GM12878 (cell line): ENCODE measurements around the gene WASF1. TPM values are rescaled to one million over a fixed set of nuclear protein-coding genes. Genes with fewer than 3 reads are reported as not detected.

ENCODE experiments used
- ATAC-seq: fragments of 200-7000 bp; cut with Tn5 transposase; 3 replicates; pipeline ENCODE4 v1.9.1; 2020; ENCODE audit warnings: mild to moderate bottlenecking, moderate library complexity
- BruUV-seq: library from RNA; stranded (reverse); fragments of 400-500 nt; replicated peaks from 2 replicates; lab custom pipeline; 2021; lab: Mats Ljungman, UMichigan
- CTCF ChIA-PET: fragments of 300-600 bp; sonication (Branson Sonifier 250); formaldehyde crosslinking; extraction: SDS; loops from one replicate; lab custom pipeline; 2021; ENCODE audit warnings: inconsistent platforms; lab: Yijun Ruan, JAX
- POLR2A ChIA-PET: fragments of 350-600 bp; formaldehyde crosslinking; extraction: SDS; loops from one replicate; lab custom pipeline; 2021; ENCODE audit warnings: inconsistent platforms; lab: Charles Lee
- RAD21 ChIA-PET: fragments of 300-600 bp; sonication (Branson Sonifier 250); formaldehyde crosslinking; loops from one replicate; lab custom pipeline; 2023; ENCODE audit warnings: antibody characterized with exemption; ENCODE audit not compliant: unreplicated experiment; lab: Charles Lee
- SMC1A ChIA-PET: fragments of 300-600 bp; sonication (Branson Sonifier 250); formaldehyde crosslinking; loops from one replicate; lab custom pipeline; 2023; ENCODE audit not compliant: unreplicated experiment, uncharacterized antibody; lab: Charles Lee
- DNase-seq: peaks from one replicate; pipeline ENCODE4 v3.0.0-alpha.2; 2011; ENCODE audit warnings: low read depth, low spot score
- FAIRE-seq: peaks from 3 replicates; lab custom pipeline; 2011; peaks lifted over from hg19 to GRCh38; lab: Jason Lieb, UNC
- H2AFZ ChIP-seq: 2 replicates; pipeline ENCODE4 v1.6.0; 2011; ENCODE audit warnings: low read depth, low read length, control low read depth; ENCODE audit not compliant: control insufficient read depth
- H3K27ac ChIP-seq: 2 replicates; pipeline ENCODE4 v1.5.1; 2011; ENCODE audit warnings: control low read depth; ENCODE audit not compliant: control insufficient read depth, insufficient read depth
- H3K27me3 ChIP-seq, 2 experiments: replicated peaks in 1 of 2; 2 replicates each; pipeline versions ENCODE4 v1.6.0 to v1.6.1; 2011; ENCODE audit warnings: low read length in 1 of 2; ENCODE audit not compliant: control insufficient read depth in 2 of 2, insufficient read depth in 2 of 2
- H3K36me3 ChIP-seq, 2 experiments: 2 replicates each; pipeline ENCODE4 v1.5.1; 2011; ENCODE audit warnings: low read length in 1 of 2; ENCODE audit not compliant: control insufficient read depth in 2 of 2, insufficient read depth in 2 of 2
- H3K4me1 ChIP-seq: 2 replicates; pipeline ENCODE4 v1.6.1; 2011; ENCODE audit warnings: mild to moderate bottlenecking, low read length, moderate library complexity, mixed read lengths; ENCODE audit not compliant: control insufficient read depth, insufficient read depth
- H3K4me2 ChIP-seq: 2 replicates; pipeline ENCODE4 v1.6.0; 2011; ENCODE audit warnings: control low read depth; ENCODE audit not compliant: control insufficient read depth, insufficient read depth
- H3K4me3 ChIP-seq: fragments of 200-600 bp; sonication (generic); 2 replicates; pipeline ENCODE4 v1.5.1; 2016
- H3K79me2 ChIP-seq: 2 replicates; pipeline ENCODE4 v1.6.0; 2011; ENCODE audit warnings: low read length; ENCODE audit not compliant: control insufficient read depth, insufficient read depth
- H3K9ac ChIP-seq: 2 replicates; pipeline ENCODE4 v1.8.0; 2011; ENCODE audit warnings: low read length, control low read depth, mixed read lengths; ENCODE audit not compliant: control insufficient read depth, insufficient read depth
- H3K9me3 ChIP-seq: replicated peaks from 3 replicates; pipeline ENCODE4 v1.5.1; 2011; ENCODE audit warnings: mild to moderate bottlenecking, low read length; ENCODE audit not compliant: control insufficient read depth, insufficient read depth
- H4K20me1 ChIP-seq: 2 replicates; pipeline ENCODE4 v1.6.0; 2011; ENCODE audit not compliant: control insufficient read depth, insufficient read depth
- BCL11A ChIP-seq: IDR thresholded peaks from 2 replicates; pipeline ENCODE4 v1.6.1; 2011; ENCODE audit warnings: low read depth, low read length
- CREB1 ChIP-seq: IDR thresholded peaks from 2 replicates; pipeline ENCODE4 v1.6.1; 2012; ENCODE audit warnings: low read depth, mild to moderate bottlenecking, inconsistent platforms
- ETV6 ChIP-seq, 2 experiments: fragments of 450-650 bp in 1 of 2; IDR thresholded peaks in 1 of 2; conservative IDR thresholded peaks in 1 of 2; 2 replicates each; pipeline ENCODE4 v1.6.1; 2014; ENCODE audit warnings: antibody characterized with exemption in 1 of 2, borderline replicate concordance in 1 of 2, low read depth in 1 of 2, mild to moderate bottlenecking in 1 of 2, moderate library complexity in 1 of 2
- IKZF1 ChIP-seq: fragments of 450-650 bp; conservative IDR thresholded peaks from 2 replicates; pipeline ENCODE4 v1.6.1; 2017; ENCODE audit warnings: antibody characterized with exemption, mild to moderate bottlenecking
- KAT2A ChIP-seq: conservative IDR thresholded peaks from 2 replicates; pipeline ENCODE4 v1.6.1; 2011; ENCODE audit warnings: low read depth, low read length; ENCODE audit not compliant: control insufficient read depth
- MTA2 ChIP-seq: fragments of 450-650 bp; IDR thresholded peaks from 2 replicates; pipeline ENCODE4 v1.6.1; 2016; ENCODE audit warnings: low read depth, mild to moderate bottlenecking, moderate library complexity
- MYC ChIP-seq: IDR thresholded peaks from 2 replicates; pipeline ENCODE4 v1.6.1; 2011; ENCODE audit warnings: mild to moderate bottlenecking, low read length, moderate library complexity, inconsistent platforms; ENCODE audit not compliant: insufficient read depth, insufficient replicate concordance, insufficient read length, severe bottlenecking
- PML ChIP-seq: IDR thresholded peaks from 2 replicates; pipeline ENCODE4 v1.6.1; 2012; ENCODE audit warnings: low read length, inconsistent platforms
- POU2F2 ChIP-seq: IDR thresholded peaks from 3 replicates; pipeline ENCODE4 v1.6.1; 2011; ENCODE audit warnings: low read depth, mild to moderate bottlenecking, low read length, borderline replicate concordance
- SMARCA5 ChIP-seq: fragments of 450-650 bp; IDR thresholded peaks from 2 replicates; pipeline ENCODE4 v1.6.1; 2017; ENCODE audit warnings: mild to moderate bottlenecking
- YY1 ChIP-seq: IDR thresholded peaks from 2 replicates; pipeline ENCODE4 v1.6.1; 2011; ENCODE audit warnings: low read depth, mild to moderate bottlenecking, low read length
- ZNF274 ChIP-seq: IDR thresholded peaks from one replicate; pipeline ENCODE4 v1.8.0; 2011; ENCODE audit not compliant: insufficient read length, insufficient read depth
- WGBS: methylation state at CpG from one replicate; pipeline ENCODE4 v1.1.6; 2016; ENCODE audit warnings: low lambda C conversion rate; ENCODE audit not compliant: insufficient replicate concordance, insufficient coverage; ENCODE audit errors: missing lambda C conversion rate; 5-methylcytosine and 5-hydroxymethylcytosine counted together
- in situ Hi-C: fragments of 300-500 bp; cut with MboI; formaldehyde crosslinking; loops from 9 replicates; pipeline ENCODE4 v1.14.3; 2018; ENCODE audit warnings: mixed read lengths
- intact Hi-C: fragments of 100-400 bp; cut with micrococcal nuclease; formaldehyde crosslinking; loops from one replicate; pipeline ENCODE4 v1.14.2; 2022; ENCODE audit not compliant: unreplicated experiment
- polyA plus RNA-seq, 11 experiments: library from polyadenylated mRNA; depleted of rRNA in 4 of 11; unstranded in 6 of 11; stranded (reverse) in 5 of 11; fragments of >200 nt; fragmentation: Nextera tagmentation in 4 of 11; fragmentation: Illumina TruSeq in 1 of 11; extraction: Ambion mirVana in 4 of 11; extraction: Trizol in 1 of 11; gene quantifications; 1 replicate in 1 of 11; 2 replicates in 10 of 11; pipeline versions ENCODE4 v1.2.1 to v1.2.3, GENCODE V29; 2011 to 2016; ENCODE audit warnings: inconsistent platforms in 2 of 11, missing spikeins in 2 of 11, low read depth in 1 of 11
- total RNA-seq, 4 experiments: library from RNA; depleted of rRNA in 3 of 4; stranded (reverse); fragments of >200 nt in 3 of 4; fragmentation: Illumina TruSeq in 1 of 4; extraction: Trizol in 1 of 4; gene quantifications; 2 replicates each; pipeline versions ENCODE4 v1.2.1 to v1.2.3, GENCODE V29; 2013 to 2021

Gene WASF1
- total and polyA plus RNA-seq, 10 of the 15 experiments (the other 5 are each of a cell fraction or from before 2014, with no cell fraction given), result 1.3 to 10.2 (median 4.5) TPM

DNA sequence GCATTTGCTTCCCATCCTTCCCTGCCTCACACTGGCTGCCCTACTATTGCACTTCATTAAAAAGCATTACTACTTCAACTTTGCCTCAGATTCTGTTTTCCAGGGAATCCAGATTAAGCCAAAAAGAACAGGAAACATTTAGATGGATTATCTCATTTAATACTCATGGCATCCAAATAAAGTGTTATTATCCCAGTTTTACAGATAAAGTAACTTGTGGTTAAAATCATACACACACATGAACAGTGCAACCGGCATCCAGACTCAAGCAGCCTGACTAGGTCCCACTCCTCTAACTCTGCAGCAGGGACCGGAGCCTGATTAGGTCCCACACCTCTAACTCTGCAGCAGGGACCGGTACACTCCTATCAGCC lies 129.0 kb downstream of the WASF1 start:
- POLR2A ChIA-PET, result no interaction called here
- CTCF ChIA-PET, result interaction anchor here (2.2 kb wide), 1 partner anchor 11 kb away, joined by 19 read pairs; no protein-coding TSS in a partner anchor

More for the DNA sequence above, 129.0 kb downstream of the WASF1 start:
- in situ Hi-C loops (loop anchor here (5.0 kb wide), 1 partner anchor 337 kb away; no protein-coding TSS in a partner anchor), intact Hi-C loops (loop anchor here (10.0 kb wide), 1 partner anchor 866 kb away; no protein-coding TSS in a partner anchor)
- WGBS, result 72% methylated on average over 3 of the region's 3 CpGs
- SMC1A ChIA-PET, result no interaction called here
- H3K9me3 ChIP-seq, result no peaks in the 10 kb centered on the region
- FAIRE-seq, result no peak
- H3K27me3 ChIP-seq, result no peaks in the 10 kb centered on the region; a peak in 1 of 4 replicates
- H3K9ac ChIP-seq, result no peak overlapping the region
- H3K4me1 ChIP-seq, result no peaks in the 10 kb centered on the region
- no peaks in the 10 kb centered on the region for H3K36me3 ChIP-seq
- H3K79me2 ChIP-seq, result no peaks in the 10 kb centered on the region
- no peak overlapping the region for H3K27ac ChIP-seq
- no peak overlapping the region for H3K4me3 ChIP-seq
- no peak overlapping the region for H2AFZ ChIP-seq
- H3K4me2 ChIP-seq, result no peak overlapping the region
- RAD21 ChIA-PET, result no interaction called here
- no TSS peak for BruUV-seq
- no peaks in the 10 kb centered on the region for H4K20me1 ChIP-seq
- ATAC-seq, result no peak
- TF ChIP-seq YY1, result no peak
- TF ChIP-seq ETV6 (conservative IDR thresholded peaks at IDR 0.05 in 1 of 2, IDR thresholded peaks at IDR 0.05 in 1 of 2; ENCODE audit: borderline replicate concordance in 1 of 2, low read depth in 1 of 2), result no peak
- TF ChIP-seq POU2F2, result no peak
- TF ChIP-seq ZNF274, result no peak
- TF ChIP-seq SMARCA5, result no peak
- no peak for TF ChIP-seq BCL11A
- no peak for TF ChIP-seq MYC
- TF ChIP-seq MTA2, result no peak
- no peak for TF ChIP-seq CREB1
- no peak for TF ChIP-seq PML
- no peak for TF ChIP-seq IKZF1
- no peak for TF ChIP-seq KAT2A
- no peak for DNase-seq

Other genes starting within 250 kb of the WASF1 start
- not detected in 2 replicates for gene GPR6, start 201.4 kb downstream of the WASF1 start, total RNA-seq (2014; rRNA removed)
- not detected in 2 replicates for gene GPR6, start 201.4 kb downstream of the WASF1 start, total RNA-seq (2014; rRNA removed; fragmentation: Illumina TruSeq; extraction: Trizol)
- gene GPR6, start 201.4 kb downstream of the WASF1 start, total RNA-seq (2021), result not detected in 2 replicates
- not detected in 2 replicates for gene GPR6, start 201.4 kb downstream of the WASF1 start, polyA plus RNA-seq (2011; rRNA removed)
- gene GPR6, start 201.4 kb downstream of the WASF1 start, polyA plus RNA-seq (2014; fragmentation: Illumina TruSeq; extraction: Trizol), result not detected in 2 replicates
- gene GPR6, start 201.4 kb downstream of the WASF1 start, polyA plus RNA-seq (2014; fragmentation: Nextera tagmentation; extraction: Ambion mirVana), result not detected
- not detected in 2 replicates for gene GPR6, start 201.4 kb downstream of the WASF1 start, polyA plus RNA-seq (2014; rRNA removed)
- gene GPR6, start 201.4 kb downstream of the WASF1 start, polyA plus RNA-seq (2016; fragmentation: Nextera tagmentation; extraction: Ambion mirVana), result not detected
- gene CDC40, start 757 bp upstream of the WASF1 start, total RNA-seq (2014; rRNA removed), result 22.0 and 25.7 TPM in 2 replicates
- gene CDC40, start 757 bp upstream of the WASF1 start, total RNA-seq (2014; rRNA removed; fragmentation: Illumina TruSeq; extraction: Trizol), result 35.5 and 36.2 TPM in 2 replicates
- gene CDC40, start 757 bp upstream of the WASF1 start, total RNA-seq (2021), result 23.0 and 25.0 TPM in 2 replicates
- gene CDC40, start 757 bp upstream of the WASF1 start, polyA plus RNA-seq (2011; rRNA removed), result 31.3 and 61.9 TPM in 2 replicates
- 27.3 and 37.3 TPM in 2 replicates for gene CDC40, start 757 bp upstream of the WASF1 start, polyA plus RNA-seq (2014; fragmentation: Illumina TruSeq; extraction: Trizol)
- 10 to 100 TPM; 24.5 to 28.1 TPM for gene CDC40, start 757 bp upstream of the WASF1 start, polyA plus RNA-seq (2014; fragmentation: Nextera tagmentation; extraction: Ambion mirVana)
- gene CDC40, start 757 bp upstream of the WASF1 start, polyA plus RNA-seq (2014; rRNA removed), result 14.1 and 20.1 TPM in 2 replicates
- gene CDC40, start 757 bp upstream of the WASF1 start, polyA plus RNA-seq (2016; fragmentation: Nextera tagmentation; extraction: Ambion mirVana), result 10 to 100 TPM; 24.1 to 27.2 TPM
- not detected in 2 replicates for gene METTL24, start 178.7 kb upstream of the WASF1 start, total RNA-seq (2014; rRNA removed)
- gene METTL24, start 178.7 kb upstream of the WASF1 start, total RNA-seq (2014; rRNA removed; fragmentation: Illumina TruSeq; extraction: Trizol), result not detected in 2 replicates
- gene METTL24, start 178.7 kb upstream of the WASF1 start, total RNA-seq (2021), result not detected in 2 replicates
- gene METTL24, start 178.7 kb upstream of the WASF1 start, polyA plus RNA-seq (2011; rRNA removed), result 0.17 and 0.20 TPM in 2 replicates
- gene METTL24, start 178.7 kb upstream of the WASF1 start, polyA plus RNA-seq (2014; fragmentation: Illumina TruSeq; extraction: Trizol), result not detected in 2 replicates
- not detected for gene METTL24, start 178.7 kb upstream of the WASF1 start, polyA plus RNA-seq (2014; fragmentation: Nextera tagmentation; extraction: Ambion mirVana)
- gene METTL24, start 178.7 kb upstream of the WASF1 start, polyA plus RNA-seq (2014; rRNA removed), result not detected in 2 replicates
- not detected for gene METTL24, start 178.7 kb upstream of the WASF1 start, polyA plus RNA-seq (2016; fragmentation: Nextera tagmentation; extraction: Ambion mirVana)
- gene DDO, start 235.9 kb upstream of the WASF1 start, total RNA-seq (2014; rRNA removed), result not detected in 2 replicates
- gene DDO, start 235.9 kb upstream of the WASF1 start, total RNA-seq (2014; rRNA removed; fragmentation: Illumina TruSeq; extraction: Trizol), result not detected in 2 replicates
- 0.13 TPM in 1 of 2 replicates, not detected in the other for gene DDO, start 235.9 kb upstream of the WASF1 start, total RNA-seq (2021)
- 0.14 and 0.24 TPM in 2 replicates for gene DDO, start 235.9 kb upstream of the WASF1 start, polyA plus RNA-seq (2011; rRNA removed)
- 0.04 TPM in 1 of 2 replicates, not detected in the other for gene DDO, start 235.9 kb upstream of the WASF1 start, polyA plus RNA-seq (2014; fragmentation: Illumina TruSeq; extraction: Trizol)
- not detected for gene DDO, start 235.9 kb upstream of the WASF1 start, polyA plus RNA-seq (2014; fragmentation: Nextera tagmentation; extraction: Ambion mirVana)
- 0.05 TPM in 1 of 2 replicates, not detected in the other for gene DDO, start 235.9 kb upstream of the WASF1 start, polyA plus RNA-seq (2014; rRNA removed)
- gene DDO, start 235.9 kb upstream of the WASF1 start, polyA plus RNA-seq (2016; fragmentation: Nextera tagmentation; extraction: Ambion mirVana), result not detected